HG02678 (cell line): ENCODE data around the gene USP6NL.
A peak's percentile ranks its signal among the peaks of the same experiment; 100 is the strongest.

Source experiments
- ATAC-seq: cut with Tn5 transposase; IDR thresholded peaks from one replicate; pipeline ENCODE4 v1.9.1; 2021; ENCODE audit warnings: mild to moderate bottlenecking, moderate library complexity; ENCODE audit not compliant: unreplicated experiment

USP6NL gene

DNA sequence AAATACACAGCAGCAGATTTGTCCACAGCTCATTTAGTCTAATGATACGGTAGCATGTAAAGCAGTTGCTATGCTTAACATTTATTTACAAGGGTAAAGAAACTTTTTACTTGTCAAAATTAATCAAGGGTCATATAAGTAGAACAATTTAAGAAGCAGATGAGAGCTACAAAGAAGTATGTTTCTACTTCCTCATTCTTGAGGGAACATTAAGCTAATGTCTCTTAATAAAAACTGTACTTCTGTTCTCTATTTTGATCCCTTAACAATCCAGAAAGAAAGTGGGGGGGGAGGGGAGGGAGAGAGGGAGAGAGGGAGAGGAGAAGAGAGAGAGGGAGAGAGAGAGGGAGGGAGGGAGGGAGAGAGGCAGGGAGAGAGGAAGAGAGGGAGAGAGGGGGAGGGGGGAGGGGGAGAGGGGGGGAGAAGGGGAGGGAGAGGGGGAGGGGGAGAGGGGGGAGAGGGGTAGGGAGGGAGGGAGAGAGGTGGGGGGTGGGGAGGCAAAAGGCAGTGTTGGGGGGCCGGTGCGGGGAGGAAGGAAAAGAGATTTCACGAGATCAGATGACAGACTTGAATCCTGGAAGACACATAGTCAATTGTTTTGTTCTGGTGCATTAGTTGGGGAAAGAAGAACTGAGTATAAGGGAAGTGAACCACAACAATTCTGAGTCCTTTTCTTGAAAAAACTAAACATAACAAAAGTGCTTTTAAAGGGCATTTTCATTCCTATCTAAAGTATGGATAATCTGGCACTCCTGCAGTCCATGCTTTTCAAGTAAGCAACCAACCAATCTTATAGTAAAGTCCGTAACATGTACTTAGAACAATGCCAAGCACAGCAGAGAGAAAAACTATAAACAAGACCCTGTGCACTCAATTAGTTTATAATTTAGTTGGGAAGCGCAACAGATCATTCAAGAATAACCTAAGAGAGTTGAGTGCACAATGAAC is 128.0 kb downstream of the USP6NL start:
- no peak for ATAC-seq

- no peak for ATAC-seq
These were observed 129.1 kb downstream of the USP6NL start for GRCh38 chr10:11482306-11482705.

DNA sequence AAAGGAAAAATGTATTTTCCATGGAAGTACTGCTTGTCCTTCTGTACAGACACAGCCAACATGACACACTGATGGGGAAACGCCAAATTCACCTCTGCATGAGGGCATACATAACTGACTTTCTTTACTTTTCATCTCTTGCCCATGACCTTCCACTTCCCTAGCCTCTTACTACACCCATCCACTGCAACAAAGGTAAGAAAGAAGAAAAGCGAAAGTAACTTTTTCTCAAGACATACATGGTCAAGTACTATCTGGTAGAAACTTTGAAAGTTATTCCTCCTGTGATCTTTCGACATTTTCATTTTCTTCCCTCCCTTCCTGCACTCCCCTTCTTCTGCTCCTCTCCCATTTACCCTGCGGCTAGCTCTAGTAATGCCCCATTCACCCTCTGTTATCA is 130.8 kb downstream of the USP6NL start:
- no peak for ATAC-seq

DNA sequence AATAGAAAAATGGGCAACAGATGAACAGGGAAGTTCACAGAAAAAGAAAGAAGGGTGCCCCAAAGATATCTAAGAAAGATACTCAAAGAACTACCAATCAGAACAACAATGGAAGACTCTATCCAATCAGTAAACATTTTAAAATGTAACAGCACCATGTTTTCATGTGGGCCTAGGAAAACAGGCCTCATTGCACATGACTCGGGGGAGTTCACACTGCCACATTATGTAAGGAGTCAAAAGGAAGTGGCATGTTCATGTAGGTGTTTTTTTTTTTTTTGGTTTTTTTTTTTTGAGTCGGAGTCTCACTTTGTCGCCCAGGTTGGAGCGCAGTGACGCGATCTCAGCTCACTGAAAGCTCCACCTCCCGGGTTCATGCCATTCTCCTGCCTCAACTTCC is 132.2 kb downstream of the USP6NL start:
- no peak for ATAC-seq

GRCh38 chr10:11478807-11479206 is 132.6 kb downstream of the USP6NL start:
- ATAC-seq: no peak

DNA sequence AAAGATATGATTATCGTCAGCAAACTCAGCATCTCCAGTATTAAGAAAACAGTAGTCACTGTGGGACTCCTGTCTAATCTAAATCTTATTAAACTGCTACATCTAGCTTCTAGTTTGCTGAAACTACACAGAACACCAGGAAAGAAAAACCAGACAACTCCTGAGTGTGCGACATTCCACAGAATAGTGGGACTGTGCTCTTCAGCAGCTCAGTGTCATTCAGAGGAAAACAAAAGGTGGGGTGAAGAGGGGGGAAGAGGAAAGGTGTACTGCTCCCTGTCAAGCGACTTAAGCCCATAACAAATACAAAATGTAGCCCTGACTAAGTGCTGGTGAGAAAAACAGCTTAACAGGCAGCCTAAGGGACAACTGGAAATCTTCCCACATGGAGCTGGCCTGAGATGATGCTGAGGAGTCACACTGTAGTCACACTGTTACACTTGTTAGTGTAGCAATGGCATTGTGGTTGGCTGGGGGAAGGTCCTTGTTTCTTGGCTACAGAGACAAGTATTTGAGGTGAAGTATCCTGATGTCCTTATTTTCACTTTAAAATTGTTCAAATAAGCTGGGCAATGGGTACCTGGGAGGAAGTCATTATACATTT is 135.5 kb downstream of the USP6NL start:
- ATAC-seq: no peak

- ATAC-seq: no peak
These were observed 138.2 kb downstream of the USP6NL start for GRCh38 chr10:11473128-11473760.

DNA sequence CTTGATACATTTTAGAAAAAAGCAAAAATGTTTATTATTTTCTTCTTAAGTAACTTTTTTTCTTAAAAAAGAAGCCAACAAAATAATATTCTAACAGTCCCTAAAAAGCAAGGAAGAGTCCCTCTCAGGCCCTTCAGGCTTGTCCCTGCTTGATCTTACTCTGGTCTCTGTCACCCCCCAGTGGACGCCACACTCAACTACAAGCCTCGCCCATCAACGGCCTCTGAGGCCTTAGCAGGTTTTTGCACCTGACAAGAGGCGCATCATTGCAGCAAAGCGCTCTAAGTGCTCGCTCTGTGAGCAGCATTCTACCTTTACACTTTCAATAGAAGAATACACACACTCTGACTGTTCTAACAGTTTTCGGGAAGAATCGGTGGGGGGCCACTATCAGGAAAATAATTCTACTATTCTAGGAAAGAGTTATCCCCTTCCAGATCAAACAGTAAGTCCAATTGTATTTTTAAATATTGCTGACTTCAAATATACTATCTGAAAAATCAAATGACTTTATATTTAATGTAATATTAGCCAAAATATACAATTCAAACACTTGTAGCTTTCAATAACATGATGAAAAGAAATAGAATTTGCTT is 139.2 kb downstream of the USP6NL start:
- ATAC-seq: peak; percentile 84

- no peak for ATAC-seq
These were observed 141.7 kb downstream of the USP6NL start for GRCh38 chr10:11469575-11470391.

- no peak for ATAC-seq
These were observed 143.2 kb downstream of the USP6NL start for GRCh38 chr10:11468126-11468742.

GRCh38 chr10:11465406-11465805 is 146.0 kb downstream of the USP6NL start:
- ATAC-seq: no peak

GRCh38 chr10:11463111-11463510 is 148.3 kb downstream of the USP6NL start:
- no peak for ATAC-seq

- ATAC-seq: no peak
These were observed 149.4 kb downstream of the USP6NL start for GRCh38 chr10:11462071-11462470.

GRCh38 chr10:11457336-11457735 is 154.1 kb downstream of the USP6NL start:
- ATAC-seq: no peak

DNA sequence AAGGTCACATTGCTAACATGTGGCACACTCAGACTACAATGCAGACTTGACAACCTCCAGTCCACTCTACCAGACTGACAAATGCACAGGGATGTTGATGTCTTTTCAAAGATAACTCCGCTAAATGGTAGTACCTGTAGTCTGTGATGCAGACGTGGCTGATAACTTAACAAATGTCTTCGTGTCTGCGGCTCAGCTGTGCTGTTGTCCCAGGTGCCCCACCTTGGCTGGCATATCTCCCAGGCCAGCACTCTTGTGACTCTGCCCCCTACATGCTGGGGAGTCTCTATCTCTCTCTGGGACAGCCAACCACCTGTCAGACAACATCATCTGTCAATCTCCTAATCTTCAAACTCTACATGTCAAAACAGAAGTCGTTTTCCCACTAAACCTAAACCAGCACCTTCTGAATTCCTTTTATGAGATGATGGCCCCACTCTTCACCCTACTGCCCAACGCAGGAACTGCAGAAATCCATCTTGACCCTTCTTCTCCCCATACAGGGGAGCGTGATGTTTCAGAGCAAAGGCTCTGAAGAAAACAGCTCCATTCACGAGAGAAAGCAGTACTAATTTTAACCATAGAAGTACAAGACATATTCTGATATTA is 156.4 kb downstream of the USP6NL start:
- ATAC-seq: no peak

GRCh38 chr10:11454160-11454559 is 157.3 kb downstream of the USP6NL start:
- ATAC-seq: no peak

DNA sequence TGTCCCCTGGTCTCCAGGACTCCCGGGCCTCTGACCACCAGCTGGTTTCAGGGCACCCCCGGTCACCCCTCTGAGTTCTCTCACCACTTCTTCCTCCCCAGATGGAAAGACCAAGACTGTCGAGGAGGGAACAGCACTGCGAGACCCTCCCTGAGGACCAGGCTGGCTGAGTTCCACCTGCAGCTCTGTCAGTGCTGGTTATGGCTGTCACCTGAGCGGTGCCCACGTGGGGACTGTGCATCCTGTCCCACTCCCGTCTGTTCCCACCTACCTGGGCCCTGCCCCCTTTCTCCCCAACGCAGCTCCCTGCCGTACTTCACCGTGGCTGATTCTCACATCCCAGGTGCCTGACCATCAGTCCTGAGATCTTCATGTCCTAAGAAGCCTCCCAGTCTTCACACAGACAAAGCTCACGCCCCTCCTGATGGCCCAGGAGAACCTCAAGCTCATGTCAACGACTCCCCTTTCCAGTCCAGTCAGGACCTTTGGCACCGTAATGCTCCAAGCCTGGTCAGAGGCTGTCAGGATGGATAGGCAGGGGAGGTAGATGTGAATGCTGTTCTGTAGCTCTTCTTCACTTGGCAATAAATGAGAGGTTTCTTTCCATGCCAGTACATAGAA is 159.7 kb downstream of the USP6NL start:
- ATAC-seq: no peak

DNA sequence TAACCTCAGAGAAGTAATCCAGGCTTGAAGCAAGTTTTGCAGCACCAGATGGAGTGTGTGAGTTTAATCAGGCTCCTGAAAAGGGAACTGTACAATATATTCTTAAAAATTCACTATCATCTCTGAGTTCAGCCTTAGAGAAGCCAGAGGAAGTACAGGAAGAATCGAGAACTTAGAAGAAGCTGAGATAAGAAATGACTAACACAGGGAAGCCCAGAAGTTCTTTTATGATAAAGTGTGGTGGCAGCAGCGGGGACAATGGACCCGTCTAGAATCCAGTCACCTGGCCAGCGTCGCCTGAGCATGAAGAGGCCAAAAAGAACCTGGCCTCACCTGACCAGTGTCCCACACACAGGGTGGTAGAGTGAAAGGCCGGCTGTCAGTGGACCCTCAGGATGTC is 161.0 kb downstream of the USP6NL start:
- ATAC-seq: no peak

- no peak for ATAC-seq
These were observed 161.7 kb downstream of the USP6NL start for GRCh38 chr10:11449761-11450160.
